Activated T-helper 9 cell treated with anti-CD3 and anti-CD28 coated beads, Interleukin-2, amount 50 U/mL, for 16 hours (primary cell): ENCODE data around the gene DEDD2.

ENCODE experiments used
- DNase-seq: peaks from one replicate; pipeline ENCODE4 v3.0.0-alpha.2; 2020; ENCODE audit warnings: low read depth

Gene DEDD2

GRCh38 chr19:42170715-42171114 is 46.8 kb downstream of the DEDD2 start:
- no peak for DNase-seq

- no peak for DNase-seq
Observed at GRCh38 chr19:42169486-42170413, 47.7 kb downstream of the DEDD2 start.

- no peak for DNase-seq
Observed at GRCh38 chr19:42168206-42168605, 49.3 kb downstream of the DEDD2 start.

- no peak for DNase-seq
Observed at GRCh38 chr19:42166316-42166715, 51.2 kb downstream of the DEDD2 start.

- no peak for DNase-seq
Observed at GRCh38 chr19:42165146-42165545, 52.3 kb downstream of the DEDD2 start.

- DNase-seq, result no peak
Observed at GRCh38 chr19:42161616-42162263, 55.7 kb downstream of the DEDD2 start.

GRCh38 chr19:42159942-42160341 is 57.5 kb downstream of the DEDD2 start:
- DNase-seq, result no peak

GRCh38 chr19:42158926-42159325 is 58.6 kb downstream of the DEDD2 start:
- DNase-seq, result no peak

GRCh38 chr19:42156571-42156970 is 60.9 kb downstream of the DEDD2 start:
- no peak for DNase-seq

- DNase-seq, result no peak
Observed at GRCh38 chr19:42155796-42156195, 61.7 kb downstream of the DEDD2 start.

- no peak for DNase-seq
Observed at GRCh38 chr19:42154471-42155323, 62.8 kb downstream of the DEDD2 start.

- no peak for DNase-seq
Observed at GRCh38 chr19:42153672-42154433, 63.6 kb downstream of the DEDD2 start.

GRCh38 chr19:42152910-42153671 is 64.4 kb downstream of the DEDD2 start:
- DNase-seq, result no peak

GRCh38 chr19:42151782-42152684 is 65.4 kb downstream of the DEDD2 start:
- no peak for DNase-seq

GRCh38 chr19:42150911-42151361 is 66.5 kb downstream of the DEDD2 start:
- DNase-seq, result no peak

- DNase-seq, result no peak
Observed at GRCh38 chr19:42150364-42150763, 67.1 kb downstream of the DEDD2 start.

GRCh38 chr19:42149447-42150202 is 67.9 kb downstream of the DEDD2 start:
- DNase-seq, result no peak
